H9 (cell line): Measurements from ENCODE around the gene TMEM161A. TPM values are rescaled to one million over a fixed set of nuclear protein-coding genes. Genes with fewer than 3 reads are reported as not detected.
A peak's percentile ranks its signal among the peaks of the same experiment; 100 is the strongest.

ENCODE experiments used
- DNase-seq: peaks from one replicate; pipeline ENCODE4 v3.0.0-alpha.2; 2017
- H2AFZ ChIP-seq: one replicate; pipeline ENCODE4 v1.6.1; 2013; ENCODE audit warnings: mild to moderate bottlenecking, low read length, control low read depth, moderate library complexity
- H2AK5ac ChIP-seq: 2 replicates; pipeline ENCODE4 v1.6.1; 2013; ENCODE audit warnings: low read length, control low read depth, mixed read lengths; ENCODE audit not compliant: insufficient read length
- H2BK120ac ChIP-seq: one replicate; pipeline ENCODE4 v1.6.1; 2013; ENCODE audit warnings: low read depth, mild to moderate bottlenecking, low read length, control low read depth, inconsistent platforms; ENCODE audit not compliant: poor library complexity, severe bottlenecking
- H2BK12ac ChIP-seq: 2 replicates; pipeline ENCODE4 v1.6.1; 2013; ENCODE audit warnings: low read length, control low read depth, mixed read lengths, low read depth; ENCODE audit not compliant: insufficient read length
- H2BK15ac ChIP-seq: 2 replicates; pipeline ENCODE4 v1.6.1; 2013; ENCODE audit warnings: low read depth, low read length, control low read depth
- H2BK20ac ChIP-seq: one replicate; pipeline ENCODE4 v1.6.1; 2013; ENCODE audit warnings: low read depth, mild to moderate bottlenecking, low read length, control low read depth, inconsistent platforms; ENCODE audit not compliant: poor library complexity, severe bottlenecking
- H2BK5ac ChIP-seq: 2 replicates; pipeline ENCODE4 v1.6.1; 2013; ENCODE audit warnings: low read length, control low read depth, mixed read lengths; ENCODE audit not compliant: insufficient read length
- H3K14ac ChIP-seq: 2 replicates; pipeline ENCODE4 v1.6.1; 2013; ENCODE audit warnings: low read length, control low read depth; ENCODE audit not compliant: insufficient read depth
- H3K18ac ChIP-seq: 2 replicates; pipeline ENCODE4 v1.6.1; 2013; ENCODE audit warnings: low read depth, mild to moderate bottlenecking, mixed read lengths, low read length, control low read depth; ENCODE audit not compliant: insufficient read length
- H3K23ac ChIP-seq: 2 replicates; pipeline ENCODE4 v1.6.1; 2013; ENCODE audit warnings: low read length, control low read depth, mixed read lengths, low read depth; ENCODE audit not compliant: insufficient read length
- H3K23me2 ChIP-seq: 2 replicates; pipeline ENCODE4 v1.6.1; 2013; ENCODE audit warnings: low read depth, mild to moderate bottlenecking, mixed read lengths, low read length, control low read depth; ENCODE audit not compliant: insufficient read length, poor library complexity, severe bottlenecking
- H3K27ac ChIP-seq: 2 replicates; pipeline ENCODE4 v1.5.1; 2013; ENCODE audit warnings: low read length, control low read depth, mixed read lengths, low read depth; ENCODE audit not compliant: insufficient read length
- H3K27me3 ChIP-seq: 2 replicates; pipeline ENCODE4 v1.6.1; 2013; ENCODE audit warnings: low read length, control low read depth, inconsistent platforms; ENCODE audit not compliant: insufficient read depth
- H3K4ac ChIP-seq: 2 replicates; pipeline ENCODE4 v1.6.1; 2013; ENCODE audit warnings: low read depth, mild to moderate bottlenecking, control low read depth, inconsistent platforms, low read length, moderate library complexity
- H3K4me1 ChIP-seq: 2 replicates; pipeline ENCODE4 v1.6.1; 2013; ENCODE audit warnings: low read length, control low read depth, inconsistent platforms; ENCODE audit not compliant: insufficient read depth
- H3K4me2 ChIP-seq: 2 replicates; pipeline ENCODE4 v1.6.1; 2013; ENCODE audit warnings: low read length, control low read depth, mixed read lengths; ENCODE audit not compliant: insufficient read length, insufficient read depth
- H3K56ac ChIP-seq: 2 replicates; pipeline ENCODE4 v1.6.1; 2013; ENCODE audit warnings: low read depth, mild to moderate bottlenecking, mixed read lengths, low read length, control low read depth; ENCODE audit not compliant: insufficient read length
- H3K79me1 ChIP-seq: 2 replicates; pipeline ENCODE4 v1.6.1; 2013; ENCODE audit warnings: low read depth, mild to moderate bottlenecking, moderate library complexity, low read length, control low read depth, inconsistent platforms; ENCODE audit not compliant: insufficient read depth, poor library complexity, severe bottlenecking
- H3K79me2 ChIP-seq: 2 replicates; pipeline ENCODE4 v1.6.1; 2013; ENCODE audit warnings: low read length, control low read depth, inconsistent platforms; ENCODE audit not compliant: insufficient read depth
- H3K9ac ChIP-seq: 2 replicates; pipeline ENCODE4 v1.6.1; 2013; ENCODE audit warnings: low read length, control low read depth, mixed read lengths; ENCODE audit not compliant: insufficient read length; ENCODE audit errors: extremely low read depth
- H3K9me3 ChIP-seq: one replicate; pipeline ENCODE4 v1.6.1; 2013; ENCODE audit warnings: low read depth, low read length, inconsistent platforms; ENCODE audit not compliant: control insufficient read depth
- H3T11ph ChIP-seq: one replicate; pipeline ENCODE4 v1.6.1; 2013; ENCODE audit warnings: mild to moderate bottlenecking, low read length, control low read depth, inconsistent platforms
- H4K20me1 ChIP-seq: one replicate; pipeline ENCODE4 v1.6.1; 2013; ENCODE audit not compliant: control insufficient read depth, insufficient read length, insufficient read depth
- H4K5ac ChIP-seq: 2 replicates; pipeline ENCODE4 v1.6.1; 2013; ENCODE audit warnings: low read depth, mild to moderate bottlenecking, mixed read lengths, low read length, control low read depth; ENCODE audit not compliant: insufficient read length
- H4K8ac ChIP-seq: replicated peaks from 2 replicates; pipeline ENCODE4 v1.6.1; 2013; ENCODE audit warnings: low read length, control low read depth, mixed read lengths, low read depth; ENCODE audit not compliant: insufficient read length
- H4K91ac ChIP-seq: 2 replicates; pipeline ENCODE4 v1.6.1; 2013; ENCODE audit warnings: low read depth, mild to moderate bottlenecking, moderate library complexity, mixed read lengths, low read length, control low read depth; ENCODE audit not compliant: insufficient read length
- H3K27ac Mint-ChIP-seq, 3 experiments: 2 replicates in 2 of 3; 3 replicates in 1 of 3; pipeline ENCODE4 v1.8.0; 2020 to 2021; ENCODE audit warnings: mixed read lengths in 3 of 3, mild to moderate bottlenecking in 1 of 3, moderate library complexity in 1 of 3
- H3K27me3 Mint-ChIP-seq: 2 replicates; pipeline ENCODE4 v1.8.0; 2021; ENCODE audit warnings: low read depth, mild to moderate bottlenecking, moderate library complexity, mixed read lengths
- H3K36me3 Mint-ChIP-seq, 3 experiments: 2 replicates in 2 of 3; 3 replicates in 1 of 3; pipeline ENCODE4 v1.8.0; 2020 to 2021; ENCODE audit warnings: low read depth in 3 of 3, mixed read lengths in 3 of 3; ENCODE audit not compliant: insufficient read depth in 1 of 3
- H3K4me1 Mint-ChIP-seq, 2 experiments: 2 replicates each; pipeline ENCODE4 v1.8.0; 2020; ENCODE audit warnings: mixed read lengths in 2 of 2
- H3K4me3 Mint-ChIP-seq, 2 experiments: 2 replicates in 1 of 2; 3 replicates in 1 of 2; pipeline ENCODE4 v1.8.0; 2020 to 2021; ENCODE audit warnings: mild to moderate bottlenecking in 2 of 2, mixed read lengths in 2 of 2, moderate library complexity in 1 of 2
- H3K9me3 Mint-ChIP-seq, 2 experiments: 2 replicates in 1 of 2; 3 replicates in 1 of 2; pipeline ENCODE4 v1.8.0; 2020; ENCODE audit warnings: mild to moderate bottlenecking in 2 of 2, mixed read lengths in 2 of 2, moderate library complexity in 1 of 2
- WGBS: extraction: QIAGEN DNeasy Blood & Tissue Kit; methylation state at CpG from one replicate; pipeline ENCODE4 v1.1.7; 2013; ENCODE audit warnings: missing lambda C conversion rate, low lambda C conversion rate, mixed read lengths; ENCODE audit not compliant: insufficient read length; ENCODE audit errors: extremely low coverage; 5-methylcytosine and 5-hydroxymethylcytosine counted together
- total RNA-seq: library from RNA; stranded (reverse); gene quantifications from 2 replicates; pipeline ENCODE4 v1.2.1, GENCODE V29; 2021
- TF ChIP-seq, protein P1 (sequence below): fragments of 200-600 bp; sonication (generic); conservative IDR thresholded peaks from 3 replicates; pipeline ENCODE4 v1.8.0; 2021; ENCODE audit warnings: antibody characterized with exemption, mild to moderate bottlenecking

TMEM161A gene
- total RNA-seq, 1 experiment from 2014 or later = 40.9 TPM

DNA sequence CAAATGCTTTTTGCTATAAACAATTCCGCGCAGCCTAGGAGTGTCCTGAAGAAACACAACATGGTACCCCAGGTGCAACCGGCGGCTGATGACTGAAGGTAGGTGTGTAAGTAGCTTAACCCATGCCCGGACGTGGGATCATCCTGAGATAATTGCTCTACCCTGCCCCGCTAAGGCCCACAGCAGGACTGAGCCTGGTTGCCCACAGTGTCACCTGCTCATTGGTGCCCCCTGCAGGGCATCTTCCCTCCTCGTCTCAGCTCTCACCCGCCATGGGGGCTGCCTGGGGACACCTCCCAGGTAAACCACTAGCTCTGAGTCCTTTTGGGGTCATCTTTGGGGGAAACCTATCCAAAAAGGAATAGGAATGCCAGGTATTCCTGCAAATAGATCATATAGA is 22.3 kb downstream of the TMEM161A start:
- peaks cover 3 to 11% (median 11%) of the 10 kb centered on the region in 3 experiments; a peak in 6 of 7 replicates for H3K36me3 Mint-ChIP-seq
- Histone ChIP-seq H3T11ph (no peak overlapping the region), H3K27me3 (no peaks in the 10 kb centered on the region), H4K20me1 (no peaks in the 10 kb centered on the region), H3K18ac (no peak overlapping the region), H2BK5ac (no peak overlapping the region), H3K14ac (no peak overlapping the region), H4K8ac (no peak overlapping the region), H2BK15ac (no peak overlapping the region), H2BK120ac (no peak overlapping the region), H3K79me2 (no peaks in the 10 kb centered on the region), H4K91ac (no peak overlapping the region), H4K5ac (no peak overlapping the region), H3K27ac (no peak overlapping the region), H2AFZ (no peak overlapping the region), H3K79me1 (no peaks in the 10 kb centered on the region), H2BK12ac (no peak overlapping the region), H2BK20ac (no peak overlapping the region), H3K23ac (no peak overlapping the region), H3K23me2 (peaks cover 4% of the 10 kb centered on the region), H3K9me3 (no peaks in the 10 kb centered on the region), H3K4me1 (no peaks in the 10 kb centered on the region), H3K9ac (no peak overlapping the region), H2AK5ac (no peak overlapping the region), H3K4me2 (no peak overlapping the region), H3K56ac (no peak overlapping the region), H3K4ac (no peak overlapping the region)
- no peaks in the 10 kb centered on the region for H3K9me3 Mint-ChIP-seq
- H3K27ac Mint-ChIP-seq = no peak overlapping the region
- TF ChIP-seq, protein P1, sequence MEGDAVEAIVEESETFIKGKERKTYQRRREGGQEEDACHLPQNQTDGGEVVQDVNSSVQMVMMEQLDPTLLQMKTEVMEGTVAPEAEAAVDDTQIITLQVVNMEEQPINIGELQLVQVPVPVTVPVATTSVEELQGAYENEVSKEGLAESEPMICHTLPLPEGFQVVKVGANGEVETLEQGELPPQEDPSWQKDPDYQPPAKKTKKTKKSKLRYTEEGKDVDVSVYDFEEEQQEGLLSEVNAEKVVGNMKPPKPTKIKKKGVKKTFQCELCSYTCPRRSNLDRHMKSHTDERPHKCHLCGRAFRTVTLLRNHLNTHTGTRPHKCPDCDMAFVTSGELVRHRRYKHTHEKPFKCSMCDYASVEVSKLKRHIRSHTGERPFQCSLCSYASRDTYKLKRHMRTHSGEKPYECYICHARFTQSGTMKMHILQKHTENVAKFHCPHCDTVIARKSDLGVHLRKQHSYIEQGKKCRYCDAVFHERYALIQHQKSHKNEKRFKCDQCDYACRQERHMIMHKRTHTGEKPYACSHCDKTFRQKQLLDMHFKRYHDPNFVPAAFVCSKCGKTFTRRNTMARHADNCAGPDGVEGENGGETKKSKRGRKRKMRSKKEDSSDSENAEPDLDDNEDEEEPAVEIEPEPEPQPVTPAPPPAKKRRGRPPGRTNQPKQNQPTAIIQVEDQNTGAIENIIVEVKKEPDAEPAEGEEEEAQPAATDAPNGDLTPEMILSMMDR = peak; percentile 88
- DNase-seq = peak; percentile 81
- H3K4me1 Mint-ChIP-seq = peaks cover 10 to 25% of the 10 kb centered on the region in 2 experiments
- WGBS = no CpG with 5 or more reads among the region's 9 CpGs
- H3K4me3 Mint-ChIP-seq = no peak overlapping the region
- H3K27me3 Mint-ChIP-seq = peaks cover 22% of the 10 kb centered on the region
